Right lobe of liver (tissue), 6 donors: ENCODE data around the gene WDR93. TPM values are rescaled to one million over a fixed set of nuclear protein-coding genes. Genes with fewer than 3 reads are reported as not detected.

Source experiments
- ATAC-seq, 4 donors: fragments of 200-7000 bp; cut with Tn5 transposase; one replicate each; pipeline ENCODE4 v1.9.1; 2020; ENCODE audit warnings: mild to moderate bottlenecking in 4 of 4, moderate library complexity in 4 of 4
- DNase-seq, 3 donors: peaks; one replicate each; pipeline ENCODE4 v3.0.0-alpha.2; 2020
- H3K27ac ChIP-seq, 3 donors: fragments of 200-600 bp; one replicate each; pipeline ENCODE4 v1.8.0; 2022
- H3K27me3 ChIP-seq, 2 donors: fragments of 200-600 bp; one replicate each; pipeline ENCODE4 v1.8.0; 2022
- H3K36me3 ChIP-seq, 4 donors: fragments of 200-600 bp; sonication (generic) in 1 of 4; one replicate each; pipeline versions ENCODE4 v1.5.1 to v1.8.0; 2017 to 2022; ENCODE audit warnings: control low read depth in 1 of 4
- H3K4me1 ChIP-seq, 4 donors: fragments of 200-600 bp; sonication (generic) in 1 of 4; one replicate each; pipeline versions ENCODE4 v1.5.1 to v1.8.0; 2017 to 2022; ENCODE audit warnings: control low read depth in 1 of 4
- H3K4me3 ChIP-seq, 3 donors: fragments of 200-600 bp; one replicate each; pipeline ENCODE4 v1.8.0; 2022
- H3K9me3 ChIP-seq, 4 donors: fragments of 200-600 bp; sonication (generic) in 1 of 4; one replicate each; pipeline versions ENCODE4 v1.5.1 to v1.8.0; 2017 to 2022; ENCODE audit warnings: control low read depth in 1 of 4
- POLR2A ChIP-seq: fragments of 450-650 bp; IDR thresholded peaks from one replicate; pipeline ENCODE4 v1.6.1; 2017; ENCODE audit warnings: antibody characterized with exemption, mild to moderate bottlenecking
- WGBS: methylation state at CpG from one replicate; pipeline ENCODE4 v1.1.6; 2018; ENCODE audit warnings: low coverage, low lambda C conversion rate; ENCODE audit not compliant: insufficient coverage; ENCODE audit errors: missing lambda C conversion rate; 5-methylcytosine and 5-hydroxymethylcytosine counted together
- intact Hi-C, 2 donors: fragments of 100-400 bp; cut with DNase I; formaldehyde crosslinking; loops; one replicate each; pipeline versions ENCODE4 v1.11.2 to v1.14.1; 2022
- total RNA-seq, 6 experiments: library from RNA; depleted of rRNA in 2 of 6; stranded (reverse); fragments of >200 nt in 2 of 6; fragmentation: NEBNext Ultra II Directional in 3 of 6; extraction: Animal tissue kit (Norgen Biotek cat#: 25700) in 3 of 6; gene quantifications; one replicate each; pipeline versions ENCODE4 v1.1.0 to v1.2.4, GENCODE V29; 2016 to 2023
- TF ChIP-seq, protein P1 (sequence below), 4 donors: fragments of 200-600 bp in 3 of 4; fragments of 450-650 bp in 1 of 4; IDR thresholded peaks; one replicate each; pipeline versions ENCODE4 v1.5.1 to v1.8.0; 2016 to 2022; ENCODE audit warnings: antibody characterized with exemption in 4 of 4, mild to moderate bottlenecking in 2 of 4
- donor health status: DM: no; HTN: yes; CAD: no.
- donor health status: DM: no; HTN: no; CAD: no.
- donor health status: DM: no; HTN: no; CAD: no.
- donor health status: DM: no; HTN: yes; CAD: no.
- donor health status: DM: no; HTN: yes; CAD: no.

The WDR93 gene
- total RNA-seq, 6 experiments from 2014 or later: not detected

DNA sequence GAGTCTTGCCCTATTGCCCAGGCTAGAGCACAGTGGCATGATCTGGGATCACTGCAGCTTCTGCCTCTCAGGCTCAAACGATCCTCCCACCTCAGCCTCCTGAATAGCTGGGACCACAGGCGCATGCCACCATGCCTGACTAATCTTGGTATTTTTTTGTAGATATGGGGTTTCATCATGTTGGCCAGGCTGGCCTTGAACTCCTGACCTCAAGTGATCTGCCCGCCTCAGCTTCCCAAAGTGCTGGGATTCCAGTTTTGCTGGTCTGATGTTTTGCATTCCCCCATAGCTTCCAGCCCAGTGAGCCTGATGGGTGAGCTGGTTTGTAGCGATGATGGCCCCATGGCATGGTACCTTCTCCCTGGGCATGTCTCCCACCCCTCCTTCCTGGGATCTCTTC, 65.1 kb downstream of the WDR93 start:
- peaks cover 0 to 12% (median 0%) of the 10 kb centered on the region in 4 donors for H3K4me1 ChIP-seq
- 81% methylated on average over 3 of the region's 4 CpGs for WGBS
- H3K4me3 ChIP-seq: no peak overlapping the region
- no peak for TF ChIP-seq POLR2A
- TF ChIP-seq, protein P1, sequence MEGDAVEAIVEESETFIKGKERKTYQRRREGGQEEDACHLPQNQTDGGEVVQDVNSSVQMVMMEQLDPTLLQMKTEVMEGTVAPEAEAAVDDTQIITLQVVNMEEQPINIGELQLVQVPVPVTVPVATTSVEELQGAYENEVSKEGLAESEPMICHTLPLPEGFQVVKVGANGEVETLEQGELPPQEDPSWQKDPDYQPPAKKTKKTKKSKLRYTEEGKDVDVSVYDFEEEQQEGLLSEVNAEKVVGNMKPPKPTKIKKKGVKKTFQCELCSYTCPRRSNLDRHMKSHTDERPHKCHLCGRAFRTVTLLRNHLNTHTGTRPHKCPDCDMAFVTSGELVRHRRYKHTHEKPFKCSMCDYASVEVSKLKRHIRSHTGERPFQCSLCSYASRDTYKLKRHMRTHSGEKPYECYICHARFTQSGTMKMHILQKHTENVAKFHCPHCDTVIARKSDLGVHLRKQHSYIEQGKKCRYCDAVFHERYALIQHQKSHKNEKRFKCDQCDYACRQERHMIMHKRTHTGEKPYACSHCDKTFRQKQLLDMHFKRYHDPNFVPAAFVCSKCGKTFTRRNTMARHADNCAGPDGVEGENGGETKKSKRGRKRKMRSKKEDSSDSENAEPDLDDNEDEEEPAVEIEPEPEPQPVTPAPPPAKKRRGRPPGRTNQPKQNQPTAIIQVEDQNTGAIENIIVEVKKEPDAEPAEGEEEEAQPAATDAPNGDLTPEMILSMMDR (IDR thresholded peaks at IDR 0.05): no peak
- DNase-seq: no peak
- no peaks in the 10 kb centered on the region for H3K36me3 ChIP-seq
- no peaks in the 10 kb centered on the region for H3K27me3 ChIP-seq
- no peak for ATAC-seq
- no peaks in the 10 kb centered on the region for H3K9me3 ChIP-seq
- intact Hi-C loops: loop anchor here in 1 of 2 donors (5.0 kb wide), 1 partner anchor 122 kb away; no protein-coding TSS in a partner anchor
- H3K27ac ChIP-seq: no peak overlapping the region

DNA sequence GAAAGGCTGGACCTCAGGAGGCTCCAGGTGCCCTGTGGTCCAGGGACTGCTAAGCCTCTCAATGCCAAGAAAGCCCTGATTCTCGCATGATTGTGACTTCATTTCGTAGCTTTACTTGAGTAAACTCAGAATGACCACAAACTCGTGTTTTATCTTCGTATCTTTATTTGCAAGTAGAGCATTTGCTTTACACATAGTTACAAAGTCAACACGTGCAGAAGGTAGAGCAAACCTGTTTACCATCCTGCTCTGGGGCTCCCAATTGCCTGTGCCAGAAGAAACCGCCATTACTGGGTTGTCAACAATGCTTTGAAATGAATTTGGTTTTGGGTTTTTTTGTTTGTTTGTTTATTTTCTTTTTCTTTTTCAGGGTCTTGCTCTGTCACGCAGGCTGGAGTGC, 66.3 kb downstream of the WDR93 start:
- Histone ChIP-seq H3K9me3 (no peaks in the 10 kb centered on the region), H3K27me3 (no peaks in the 10 kb centered on the region), H3K4me3 (no peak overlapping the region), H3K4me1 (peaks cover 0 to 21% (median 8%) of the 10 kb centered on the region in 4 donors), H3K27ac (no peak overlapping the region), H3K36me3 (no peaks in the 10 kb centered on the region)
- no peak for DNase-seq
- intact Hi-C loops: loop anchor here in 1 of 2 donors (5.0 kb wide), 1 partner anchor 120 kb away; no protein-coding TSS in a partner anchor
- no peak for TF ChIP-seq POLR2A
- TF ChIP-seq, protein P1 (IDR thresholded peaks at IDR 0.05): no peak
- ATAC-seq: peak in 1 of 4 donors; percentile 29
- 32% methylated on average over 7 of the region's 7 CpGs for WGBS

DNA sequence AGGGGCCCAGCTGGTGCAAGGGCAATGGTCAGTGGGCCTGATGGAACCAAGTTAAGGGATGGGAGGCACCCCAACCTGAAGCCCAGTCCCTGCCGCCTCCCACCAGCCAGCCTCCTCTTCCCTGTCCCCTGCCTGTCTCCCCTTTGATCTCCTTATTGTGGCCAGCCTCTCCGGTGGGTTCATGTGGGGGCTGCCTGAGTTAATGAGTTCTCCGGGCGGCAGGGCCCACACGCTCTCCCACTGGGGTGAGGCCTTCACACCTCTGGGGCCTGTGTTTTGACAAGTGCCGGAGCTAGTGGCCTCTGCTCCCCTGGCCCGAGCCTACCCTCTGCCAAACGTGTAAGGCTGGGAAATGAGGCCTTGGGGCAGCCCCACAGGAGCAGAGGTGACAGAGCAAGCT, 67.7 kb downstream of the WDR93 start:
- intact Hi-C loops: loop anchor here in 1 of 2 donors (5.0 kb wide), 1 partner anchor 119 kb away; no protein-coding TSS in a partner anchor
- H3K4me1 ChIP-seq: peaks cover 0 to 27% (median 9%) of the 10 kb centered on the region in 4 donors
- no peak overlapping the region for H3K27ac ChIP-seq
- no peaks in the 10 kb centered on the region for H3K36me3 ChIP-seq
- no peak overlapping the region for H3K4me3 ChIP-seq
- DNase-seq: no peak
- 70% methylated on average over 2 of the region's 8 CpGs for WGBS
- no peaks in the 10 kb centered on the region for H3K9me3 ChIP-seq
- H3K27me3 ChIP-seq: no peaks in the 10 kb centered on the region
- TF ChIP-seq POLR2A: no peak
- TF ChIP-seq, protein P1 (IDR thresholded peaks at IDR 0.05): no peak
- ATAC-seq: no peak

DNA sequence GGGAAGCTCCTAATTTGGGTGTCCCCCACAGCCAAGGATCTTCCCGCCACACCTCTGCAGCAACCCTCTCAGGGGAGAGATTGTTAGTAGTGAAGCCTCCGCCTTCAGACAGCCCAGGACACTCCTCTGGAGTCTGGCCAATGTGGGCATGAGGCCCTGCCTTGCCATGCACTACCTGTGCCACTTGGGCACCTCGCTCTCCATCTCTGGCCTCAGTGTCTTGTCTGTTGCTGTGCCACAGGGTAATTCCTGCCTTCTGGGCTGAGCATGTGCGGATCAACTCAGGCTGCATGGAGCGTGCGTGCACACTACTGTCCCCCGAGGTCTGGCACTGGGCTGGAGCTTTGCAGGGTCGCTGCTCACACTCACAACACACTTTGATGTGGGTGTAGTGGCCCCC, 68.4 kb downstream of the WDR93 start:
- no peaks in the 10 kb centered on the region for H3K27me3 ChIP-seq
- intact Hi-C loops: loop anchor here in 1 of 2 donors (5.0 kb wide), 1 partner anchor 118 kb away; no protein-coding TSS in a partner anchor
- H3K36me3 ChIP-seq: no peaks in the 10 kb centered on the region
- no peak for DNase-seq
- no peak for ATAC-seq
- no peak for TF ChIP-seq POLR2A
- TF ChIP-seq, protein P1 (IDR thresholded peaks at IDR 0.05): no peak
- no peak overlapping the region for H3K4me3 ChIP-seq
- 91% methylated on average over 5 of the region's 8 CpGs for WGBS
- H3K27ac ChIP-seq: no peak overlapping the region
- no peaks in the 10 kb centered on the region for H3K9me3 ChIP-seq
- H3K4me1 ChIP-seq: peaks cover 0 to 27% (median 9%) of the 10 kb centered on the region in 4 donors
